Naive B cell (primary cell): ENCODE data around the gene BSCL2. TPM values are rescaled to one million over a fixed set of nuclear protein-coding genes. Genes with fewer than 3 reads are reported as not detected.
"Not testable (repeated sequence)": the region's sequence is repeated elsewhere in the genome, so short reads cannot be mapped to it uniquely, and the experiment has no call there.

ENCODE experiments used
- ATAC-seq, 2 donors: fragments of 150-1000 bp; cut with Tn5 transposase; 2 replicates each; pipeline ENCODE4 v1.10.0; 2021; ENCODE audit warnings: low read depth in 2 of 2, mild to moderate bottlenecking in 2 of 2, moderate library complexity in 2 of 2
- DNase-seq: peaks from one replicate; pipeline ENCODE4 v3.0.0; 2022
- H3K27ac Mint-ChIP-seq, 6 donors: one replicate each; pipeline ENCODE4 v1.8.0; 2020 to 2022; ENCODE audit warnings: mild to moderate bottlenecking in 6 of 6, mixed read lengths in 6 of 6, moderate library complexity in 5 of 6, inconsistent platforms in 2 of 6
- H3K27me3 Mint-ChIP-seq, 3 donors: one replicate each; pipeline ENCODE4 v1.8.0; 2021 to 2022; ENCODE audit warnings: mixed read lengths in 3 of 3, mild to moderate bottlenecking in 1 of 3
- H3K36me3 Mint-ChIP-seq, 2 donors: one replicate each; pipeline ENCODE4 v1.8.0; 2020 to 2022; ENCODE audit warnings: mixed read lengths in 2 of 2, inconsistent platforms in 1 of 2, mild to moderate bottlenecking in 1 of 2
- H3K4me1 Mint-ChIP-seq, 3 donors: one replicate each; pipeline ENCODE4 v1.8.0; 2020 to 2022; ENCODE audit warnings: mixed read lengths in 3 of 3, inconsistent platforms in 1 of 3, mild to moderate bottlenecking in 1 of 3, moderate library complexity in 1 of 3
- H3K4me3 Mint-ChIP-seq, 8 donors: one replicate each; pipeline ENCODE4 v1.8.0; 2020 to 2022; ENCODE audit warnings: mild to moderate bottlenecking in 8 of 8, mixed read lengths in 8 of 8, moderate library complexity in 8 of 8, inconsistent platforms in 2 of 8
- H3K9me3 Mint-ChIP-seq, 7 donors: one replicate each; pipeline ENCODE4 v1.8.0; 2020 to 2022; ENCODE audit warnings: mixed read lengths in 7 of 7, mild to moderate bottlenecking in 5 of 7, inconsistent platforms in 2 of 7, moderate library complexity in 1 of 7
- polyA plus RNA-seq, 6 donors: library from polyadenylated mRNA; unstranded; fragments of 300-500 nt; fragmentation: Illumina TruSeq; gene quantifications; one replicate each; pipeline ENCODE4 v1.2.3, GENCODE V29; 2021; ENCODE audit warnings: low read depth in 6 of 6

The BSCL2 gene
- polyA plus RNA-seq, 6 donors from 2014 or later, result 49.6 to 98.5 (median 57.6) TPM

- Mint-ChIP-seq H3K9me3 (peaks cover 0 to 4% (median 0%) of the 10 kb centered on the region in 7 donors), H3K4me1 (peaks cover 10 to 26% (median 24%) of the 10 kb centered on the region in 3 donors), H3K36me3 (no peaks in the 10 kb centered on the region), H3K27me3 (no peaks in the 10 kb centered on the region), H3K4me3 (peak overlapping the region; percentile 90 to 97 (median 94)), H3K27ac (peak overlapping the region; percentile 21 to 95 (median 94))
- ATAC-seq (no peak), DNase-seq (no peak)
These were observed 54.8 kb downstream of the BSCL2 start for GRCh38 chr11:62652161-62653006.

- DNase-seq, H3K27ac Mint-ChIP-seq, H3K36me3 Mint-ChIP-seq, H3K27me3 Mint-ChIP-seq, H3K9me3 Mint-ChIP-seq, ATAC-seq: not testable (repeated sequence)
- H3K4me1 Mint-ChIP-seq, result peaks cover 19 to 40% (median 38%) of the 10 kb centered on the region in 3 donors
- H3K4me3 Mint-ChIP-seq, result peak overlapping the region in 2 of 8 donors; percentile 45 to 63
These were observed 56.9 kb downstream of the BSCL2 start for GRCh38 chr11:62650283-62650682.

DNA sequence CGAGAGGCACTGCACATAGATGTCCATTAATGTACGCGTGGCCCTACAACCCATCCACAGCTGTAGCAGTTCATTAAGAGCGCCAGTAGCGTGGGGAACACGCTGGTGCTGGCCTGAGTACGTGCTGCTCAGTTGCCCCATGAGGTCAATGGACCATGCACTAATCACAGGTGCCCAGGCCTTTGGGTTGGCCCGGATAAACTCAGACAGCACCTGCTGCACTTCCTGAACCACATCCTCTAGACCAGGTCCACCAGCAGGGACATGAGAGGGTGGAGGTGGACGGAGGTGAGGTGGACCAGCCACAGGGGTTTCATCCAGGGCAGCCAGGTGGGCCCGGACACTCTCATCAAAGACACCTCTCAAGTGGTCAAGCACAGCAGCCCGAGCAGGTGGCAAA, 57.7 kb downstream of the BSCL2 start:
- peaks cover 22 to 45% (median 40%) of the 10 kb centered on the region in 3 donors for H3K4me1 Mint-ChIP-seq
- H3K27me3 Mint-ChIP-seq, result no peaks in the 10 kb centered on the region
- peaks cover 0 to 4% (median 0%) of the 10 kb centered on the region in 7 donors for H3K9me3 Mint-ChIP-seq
- no peaks in the 10 kb centered on the region for H3K36me3 Mint-ChIP-seq
- DNase-seq (no peak), ATAC-seq (no peak)
- peak overlapping the region in 1 of 6 donors; percentile 80 for H3K27ac Mint-ChIP-seq
- H3K4me3 Mint-ChIP-seq, result peak overlapping the region in 1 of 8 donors; percentile 45

DNA sequence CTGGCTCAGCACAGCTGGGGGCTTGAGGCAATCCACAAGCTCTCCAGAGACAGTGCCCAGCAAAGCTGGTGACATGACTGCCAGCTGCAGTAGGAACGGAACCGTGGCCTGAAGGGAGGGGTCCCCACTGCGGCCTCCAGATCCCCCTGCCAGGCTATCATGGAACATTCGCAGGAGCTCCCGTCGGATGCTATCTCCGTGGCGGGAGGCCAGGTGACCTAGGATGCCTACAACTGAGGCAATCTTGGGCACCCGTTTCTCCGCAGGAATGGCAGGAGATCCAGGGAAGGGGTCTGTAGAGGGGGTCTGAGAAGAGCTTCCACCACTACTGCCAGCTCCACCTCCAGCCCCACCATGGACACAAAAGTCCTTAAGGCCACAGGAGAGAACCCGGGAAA, 58.3 kb downstream of the BSCL2 start:
- peak overlapping the region in 1 of 8 donors; percentile 45 for H3K4me3 Mint-ChIP-seq
- no peaks in the 10 kb centered on the region for H3K36me3 Mint-ChIP-seq
- no peak for ATAC-seq
- DNase-seq, result no peak
- H3K4me1 Mint-ChIP-seq, result peaks cover 22 to 46% (median 45%) of the 10 kb centered on the region in 3 donors
- H3K27ac Mint-ChIP-seq, result no peak overlapping the region
- peaks cover 0 to 4% (median 0%) of the 10 kb centered on the region in 7 donors for H3K9me3 Mint-ChIP-seq
- no peaks in the 10 kb centered on the region for H3K27me3 Mint-ChIP-seq

GRCh38 chr11:62648185-62648966, 58.8 kb downstream of the BSCL2 start:
- ATAC-seq (no peak), DNase-seq (no peak)
- peaks cover 19 to 44% (median 42%) of the 10 kb centered on the region in 3 donors for H3K4me1 Mint-ChIP-seq
- peak overlapping the region in 1 of 6 donors; percentile 85 for H3K27ac Mint-ChIP-seq
- no peaks in the 10 kb centered on the region for H3K36me3 Mint-ChIP-seq
- peaks cover 0 to under 1% (median 0%) of the 10 kb centered on the region in 7 donors for H3K9me3 Mint-ChIP-seq
- H3K4me3 Mint-ChIP-seq, result peak overlapping the region in 2 of 8 donors; percentile 19 to 52
- no peaks in the 10 kb centered on the region for H3K27me3 Mint-ChIP-seq

DNA sequence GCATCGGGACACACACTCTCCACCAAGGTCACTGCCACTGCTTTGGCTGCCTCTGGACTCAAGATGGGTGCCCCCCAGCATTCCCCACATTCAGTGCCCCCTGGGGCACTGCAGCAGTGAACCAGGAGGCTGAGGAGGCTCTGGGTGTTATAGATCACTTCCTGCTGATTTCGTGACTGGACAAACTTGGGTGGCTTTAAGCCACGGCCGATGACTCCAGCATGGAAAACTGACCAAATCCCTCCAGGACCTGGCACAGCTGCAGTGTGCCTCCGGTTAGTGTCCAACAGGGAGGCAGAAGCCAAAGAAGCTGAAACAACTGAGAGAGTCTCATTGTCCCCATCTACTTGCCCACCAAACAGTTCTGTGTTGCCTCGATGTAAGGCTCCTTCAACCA, 59.6 kb downstream of the BSCL2 start:
- DNase-seq (no peak), ATAC-seq (no peak)
- H3K27me3 Mint-ChIP-seq, result no peaks in the 10 kb centered on the region
- no peaks in the 10 kb centered on the region for H3K36me3 Mint-ChIP-seq
- H3K4me3 Mint-ChIP-seq, result peak overlapping the region in 2 of 8 donors; percentile 16 to 25
- H3K9me3 Mint-ChIP-seq, result no peaks in the 10 kb centered on the region
- H3K4me1 Mint-ChIP-seq, result peaks cover 17 to 39% (median 37%) of the 10 kb centered on the region in 3 donors
- H3K27ac Mint-ChIP-seq, result no peak overlapping the region

DNA sequence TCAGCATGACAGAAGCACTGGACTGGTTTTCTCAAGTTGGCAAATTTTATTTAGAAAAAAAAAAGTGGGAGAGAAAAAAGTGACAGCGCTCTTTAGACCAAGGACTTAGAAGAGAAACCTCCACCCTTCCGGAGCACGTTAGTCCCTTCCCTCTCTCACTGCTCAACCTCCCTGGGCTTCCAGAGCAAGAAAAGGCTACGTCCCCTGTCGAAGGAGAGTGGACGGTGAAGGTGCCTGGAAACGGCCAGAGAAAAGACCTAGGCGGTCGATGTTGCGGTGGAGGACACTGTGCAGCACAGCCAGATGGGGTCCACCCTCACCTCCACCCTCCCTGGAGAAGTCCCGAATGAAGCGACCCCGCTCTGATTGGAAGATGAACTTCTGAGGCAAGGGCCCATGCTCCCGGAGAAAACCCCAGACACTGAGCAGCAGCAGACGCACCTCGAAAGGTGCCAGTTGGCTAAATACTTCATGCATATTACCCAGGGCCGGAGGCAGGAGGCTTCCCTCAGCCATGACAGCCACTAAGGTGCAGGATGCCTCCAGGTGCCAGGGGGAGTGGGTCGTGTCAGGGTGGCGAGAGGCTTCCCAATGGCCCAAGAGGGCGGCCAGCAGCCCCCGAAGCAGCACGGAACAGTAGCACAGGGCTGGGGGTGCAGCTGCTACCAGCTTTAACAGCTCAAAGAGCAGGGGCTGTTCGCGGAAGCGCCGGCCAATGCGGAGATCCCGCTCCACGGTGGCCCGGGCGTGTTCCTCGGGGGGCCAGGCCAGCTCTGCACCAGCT, 60.2 kb downstream of the BSCL2 start:
- H3K27me3 Mint-ChIP-seq, result no peaks in the 10 kb centered on the region
- no peak for DNase-seq
- H3K4me3 Mint-ChIP-seq, result peak overlapping the region; percentile 77 to 97 (median 94)
- no peaks in the 10 kb centered on the region for H3K9me3 Mint-ChIP-seq
- H3K36me3 Mint-ChIP-seq, result no peaks in the 10 kb centered on the region
- H3K4me1 Mint-ChIP-seq, result peaks cover 12 to 33% (median 31%) of the 10 kb centered on the region in 3 donors
- no peak for ATAC-seq
- H3K27ac Mint-ChIP-seq, result peak overlapping the region in 5 of 6 donors; percentile 89 to 98 (median 93)

- Mint-ChIP-seq H3K4me3 (peak within 1 kb of the TSS; percentile 77 to 97 (median 94)), H3K9me3 (no peaks in the 10 kb centered on the region), H3K27ac (peak within 1 kb of the TSS; percentile 89 to 98 (median 95)), H3K4me1 (peaks cover 12 to 31% (median 28%) of the 10 kb centered on the region in 3 donors), H3K36me3 (no peaks in the 10 kb centered on the region), H3K27me3 (no peaks in the 10 kb centered on the region)
- DNase-seq (peak; percentile 97), ATAC-seq (peak; percentile 99)
These were observed 61.0 kb downstream of the BSCL2 start, which contains the start of gene GANAB for GRCh38 chr11:62645946-62646824. TSS of gene GANAB (minus strand) at chr11:62646613. CDS start at chr11:62646599, 14 bp downstream.

DNA sequence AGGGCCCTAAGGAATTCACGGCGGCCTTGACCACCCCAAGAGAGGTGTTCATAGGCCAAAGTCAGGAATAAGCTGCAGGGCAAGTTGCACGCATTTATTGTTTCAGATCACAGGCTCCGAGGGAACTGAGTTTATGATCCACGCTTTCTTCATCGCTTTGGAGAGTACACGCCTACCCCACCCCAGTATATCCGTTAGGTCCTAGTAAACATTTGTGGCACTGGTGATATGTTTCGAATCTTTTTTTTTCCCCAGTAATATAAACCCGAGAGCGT, 61.6 kb downstream of the BSCL2 start:
- no peaks in the 10 kb centered on the region for H3K36me3 Mint-ChIP-seq
- no peaks in the 10 kb centered on the region for H3K27me3 Mint-ChIP-seq
- ATAC-seq (no peak), DNase-seq (no peak)
- H3K9me3 Mint-ChIP-seq, result no peaks in the 10 kb centered on the region
- H3K4me1 Mint-ChIP-seq, result peaks cover 16 to 34% (median 28%) of the 10 kb centered on the region in 3 donors
- H3K4me3 Mint-ChIP-seq, result peak overlapping the region; percentile 77 to 97 (median 94)
- peak overlapping the region; percentile 63 to 97 (median 94) for H3K27ac Mint-ChIP-seq

- Mint-ChIP-seq H3K4me1 (peaks cover 21 to 46% (median 31%) of the 10 kb centered on the region in 3 donors), H3K27me3 (no peaks in the 10 kb centered on the region), H3K36me3 (peaks cover 0 to 6% of the 10 kb centered on the region in 2 donors), H3K27ac (peak overlapping the region in 2 of 6 donors; percentile 49 to 93), H3K4me3 (peak overlapping the region in 6 of 8 donors; percentile 26 to 93 (median 62)), H3K9me3 (no peaks in the 10 kb centered on the region)
- no peak for ATAC-seq
- DNase-seq, result no peak
These were observed 63.0 kb downstream of the BSCL2 start for GRCh38 chr11:62644220-62644619.
